ENCODE results near the gene HEBP1.
"Not testable (repeated sequence)": the region's sequence is repeated elsewhere in the genome, so short reads cannot be mapped to it uniquely, and the experiment has no call there.

Gene HEBP1

DNA sequence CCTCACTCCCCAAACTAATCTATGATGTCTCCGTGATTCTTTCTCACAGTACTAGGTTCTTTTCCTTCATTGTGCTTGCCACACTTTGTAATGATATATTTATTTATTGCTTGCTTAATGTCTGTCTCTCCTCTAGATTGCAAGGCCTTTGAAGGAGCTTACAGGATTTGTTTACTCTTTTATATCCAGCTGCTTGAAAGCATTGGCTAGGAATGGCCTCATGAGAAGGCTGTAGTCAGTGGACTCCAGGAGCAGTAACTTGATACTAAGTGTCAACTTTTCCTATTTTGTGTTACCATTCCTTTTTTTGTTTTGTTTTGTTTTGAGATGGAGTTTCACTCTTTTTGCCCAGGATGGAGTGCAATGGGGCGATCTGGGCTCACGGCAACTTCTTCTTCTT lies 36.8 kb upstream of the HEBP1 start:
- Histone ChIP-seq H3K27me3 (ENCODE audit: low read depth, low read length) (no peaks in the 10 kb centered on the region), H3K9me3 (ENCODE audit: control insufficient read depth in 1 of 2, low read length in 2 of 2) (no peaks in the 10 kb centered on the region), H3K4me1 (ENCODE audit: control insufficient read depth in 1 of 2, insufficient read depth in 2 of 2, low read length in 2 of 2) (no peaks in the 10 kb centered on the region), H3K36me3 (ENCODE audit: control insufficient read depth in 1 of 2, insufficient read depth in 2 of 2, low read length in 2 of 2) (no peaks in the 10 kb centered on the region), H3K27ac (ENCODE audit: low read length) (no peak overlapping the region), H3K4me3 (ENCODE audit: low read depth in 1 of 2, low read length in 2 of 2) (no peak overlapping the region)

DNA sequence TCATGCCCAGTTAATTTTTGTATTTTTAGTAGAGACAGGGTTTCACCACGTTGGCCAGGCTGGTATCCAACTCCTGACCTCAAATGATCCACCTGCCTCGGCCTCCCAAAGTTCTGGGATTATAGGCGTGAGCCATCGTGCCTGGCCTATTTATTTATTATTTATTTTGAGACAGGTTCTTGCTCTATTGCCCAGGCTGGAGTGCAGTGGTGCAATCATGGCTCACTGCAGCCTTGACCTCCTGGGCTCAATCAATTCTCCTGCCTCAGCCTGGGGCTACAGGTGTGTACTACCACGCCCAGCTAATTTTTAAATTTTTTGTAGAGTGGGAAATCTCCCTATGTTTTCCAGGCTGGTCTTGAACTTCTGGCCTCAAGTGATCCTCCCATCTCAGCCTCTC lies 35.3 kb upstream of the HEBP1 start:
- not testable (repeated sequence) for H3K4me1 ChIP-seq (ENCODE audit: control insufficient read depth in 1 of 2, insufficient read depth in 2 of 2, low read length in 2 of 2)

DNA sequence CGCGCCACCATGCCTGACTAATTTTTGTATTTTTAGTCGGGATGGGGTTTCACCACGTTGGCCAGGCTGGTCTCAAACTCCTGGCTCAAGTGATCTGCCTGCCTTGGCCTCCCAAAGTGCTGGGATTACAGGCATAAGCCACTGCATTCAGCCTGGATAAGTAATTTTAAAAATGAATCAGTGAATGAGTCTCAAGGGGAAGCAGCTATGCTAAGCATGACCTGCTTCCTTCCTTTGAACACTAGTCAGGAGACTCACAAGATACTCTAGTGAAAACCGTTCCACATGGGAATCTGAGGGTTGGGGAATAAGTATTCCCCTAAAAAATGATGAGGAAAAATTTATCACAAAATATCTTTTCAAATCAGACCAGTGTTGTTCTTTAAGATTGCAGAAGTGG lies 33.4 kb upstream of the HEBP1 start:
- Histone ChIP-seq H3K27ac (ENCODE audit: low read length) (no peak overlapping the region), H3K4me1 (ENCODE audit: control insufficient read depth in 1 of 2, insufficient read depth in 2 of 2, low read length in 2 of 2) (no peaks in the 10 kb centered on the region), H3K27me3 (ENCODE audit: low read depth, low read length) (no peaks in the 10 kb centered on the region), H3K4me3 (ENCODE audit: low read depth in 1 of 2, low read length in 2 of 2) (no peak overlapping the region), H3K9me3 (ENCODE audit: control insufficient read depth in 1 of 2, low read length in 2 of 2) (no peaks in the 10 kb centered on the region), H3K36me3 (ENCODE audit: control insufficient read depth in 1 of 2, insufficient read depth in 2 of 2, low read length in 2 of 2) (no peaks in the 10 kb centered on the region)

More for the DNA sequence above, 35.3 kb upstream of the HEBP1 start:
- H3K27ac ChIP-seq (ENCODE audit: low read length); H3K36me3 ChIP-seq (ENCODE audit: control insufficient read depth in 1 of 2, insufficient read depth in 2 of 2, low read length in 2 of 2); H3K9me3 ChIP-seq (ENCODE audit: control insufficient read depth in 1 of 2, low read length in 2 of 2); H3K27me3 ChIP-seq (ENCODE audit: low read depth, low read length); H3K4me3 ChIP-seq (ENCODE audit: low read depth in 1 of 2, low read length in 2 of 2): not testable (repeated sequence)

DNA sequence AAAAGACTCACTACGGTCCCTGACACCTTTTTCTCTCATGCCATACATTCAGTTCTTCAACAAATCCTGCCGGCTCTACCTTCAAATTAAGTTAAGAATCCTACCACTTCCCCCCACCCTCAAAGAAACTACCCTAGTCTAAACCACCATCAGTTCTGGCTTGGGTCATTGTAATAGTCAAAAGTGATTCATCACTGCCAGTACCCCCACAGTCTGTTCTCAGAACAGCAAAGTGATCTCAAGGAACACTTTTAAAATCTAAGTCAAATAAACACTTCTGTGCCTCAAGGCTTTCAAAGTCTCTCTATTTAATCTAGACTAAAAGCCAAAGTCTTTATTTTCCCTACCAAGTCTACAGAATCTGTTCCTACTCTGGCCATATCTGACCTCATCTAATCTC lies 32.1 kb upstream of the HEBP1 start:
- Histone ChIP-seq H3K27ac (ENCODE audit: low read length) (no peak overlapping the region), H3K9me3 (ENCODE audit: control insufficient read depth in 1 of 2, low read length in 2 of 2) (no peaks in the 10 kb centered on the region), H3K27me3 (ENCODE audit: low read depth, low read length) (no peaks in the 10 kb centered on the region), H3K4me1 (ENCODE audit: control insufficient read depth in 1 of 2, insufficient read depth in 2 of 2, low read length in 2 of 2) (no peaks in the 10 kb centered on the region), H3K36me3 (ENCODE audit: control insufficient read depth in 1 of 2, insufficient read depth in 2 of 2, low read length in 2 of 2) (no peaks in the 10 kb centered on the region), H3K4me3 (ENCODE audit: low read depth in 1 of 2, low read length in 2 of 2) (no peak overlapping the region)

DNA sequence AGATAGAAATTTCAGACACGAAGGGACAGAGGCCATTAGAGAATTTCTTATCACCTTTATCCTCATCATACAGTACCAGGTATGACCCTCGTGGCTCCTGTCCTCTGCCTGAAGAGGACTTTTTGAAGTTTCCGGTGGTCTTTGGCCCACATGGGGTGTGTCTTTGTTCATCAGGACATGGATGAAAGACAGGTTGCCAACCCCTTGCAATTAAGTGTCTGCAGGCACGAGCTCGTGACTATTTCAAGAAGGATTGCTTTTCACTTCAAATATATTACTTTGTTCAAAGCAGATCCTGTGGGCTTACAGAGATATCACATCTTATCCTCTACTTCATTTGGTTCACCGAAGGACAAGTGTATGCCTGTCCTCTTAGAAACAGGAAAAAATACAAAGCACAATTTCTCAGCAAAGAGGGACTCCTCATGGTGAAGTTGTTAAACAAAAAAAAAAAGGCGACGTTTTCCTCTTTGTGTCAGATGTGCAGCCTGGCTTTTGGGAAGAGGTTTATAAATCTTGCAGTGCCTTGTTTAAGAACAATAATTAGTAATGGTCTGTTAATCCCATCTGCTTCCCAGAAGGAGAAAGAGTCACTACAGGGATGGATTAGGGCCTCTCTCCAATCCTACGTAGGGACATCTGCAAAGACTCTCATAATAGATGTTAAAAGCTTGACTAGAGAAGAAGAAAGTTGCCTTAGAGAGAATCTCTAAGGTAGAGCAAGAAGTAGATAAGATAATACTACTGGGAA lies 30.7 kb upstream of the HEBP1 start:
- Histone ChIP-seq H3K9me3 (ENCODE audit: control insufficient read depth in 1 of 2, low read length in 2 of 2) (no peaks in the 10 kb centered on the region), H3K4me3 (ENCODE audit: low read depth in 1 of 2, low read length in 2 of 2) (no peak overlapping the region), H3K4me1 (ENCODE audit: control insufficient read depth in 1 of 2, insufficient read depth in 2 of 2, low read length in 2 of 2) (no peaks in the 10 kb centered on the region), H3K27me3 (ENCODE audit: low read depth, low read length) (no peaks in the 10 kb centered on the region), H3K36me3 (ENCODE audit: control insufficient read depth in 1 of 2, insufficient read depth in 2 of 2, low read length in 2 of 2) (no peaks in the 10 kb centered on the region), H3K27ac (ENCODE audit: low read length) (no peak overlapping the region)

DNA sequence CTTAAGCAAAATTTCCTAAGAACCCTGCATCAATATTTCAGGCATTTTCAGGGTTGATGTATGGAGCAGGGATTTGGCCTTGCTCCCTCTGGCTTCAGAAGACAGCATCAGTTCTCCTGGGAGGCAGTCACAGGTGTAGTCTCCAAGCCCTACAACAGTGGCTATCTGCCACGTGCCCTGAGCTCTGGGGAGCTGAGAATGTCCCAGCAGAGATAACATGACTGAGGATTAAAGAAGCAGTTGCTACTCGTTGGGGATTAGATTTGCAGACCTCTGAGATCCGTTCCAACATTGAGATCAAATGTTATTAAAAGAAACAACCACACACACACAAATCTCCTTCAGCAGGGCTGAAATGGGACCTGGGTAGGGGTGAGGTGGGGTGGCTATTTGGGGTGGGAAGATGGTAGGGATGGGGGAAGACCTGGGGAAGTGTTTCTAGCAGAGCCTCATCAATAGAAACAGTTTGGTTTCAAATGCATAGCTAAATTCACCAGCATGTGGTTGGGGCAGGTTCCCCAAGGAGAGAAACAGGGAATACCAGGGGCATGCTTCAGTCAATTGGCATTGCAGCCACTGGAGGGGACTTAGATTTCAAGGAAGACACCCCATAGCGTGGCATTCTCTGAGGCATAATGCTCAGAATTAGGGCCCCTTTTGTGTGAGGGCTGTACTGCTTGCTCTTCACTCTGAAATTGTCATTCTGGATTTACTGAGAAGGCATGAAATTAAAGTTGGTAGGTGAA lies 28.9 kb upstream of the HEBP1 start:
- H3K4me3 ChIP-seq (ENCODE audit: low read depth in 1 of 2, low read length in 2 of 2) = no peak overlapping the region
- no peaks in the 10 kb centered on the region for H3K36me3 ChIP-seq (ENCODE audit: control insufficient read depth in 1 of 2, insufficient read depth in 2 of 2, low read length in 2 of 2)
- no peak overlapping the region for H3K27ac ChIP-seq (ENCODE audit: low read length)
- H3K9me3 ChIP-seq (ENCODE audit: control insufficient read depth in 1 of 2, low read length in 2 of 2) = no peaks in the 10 kb centered on the region
- no peaks in the 10 kb centered on the region for H3K27me3 ChIP-seq (ENCODE audit: low read depth, low read length)
- H3K4me1 ChIP-seq (ENCODE audit: control insufficient read depth in 1 of 2, insufficient read depth in 2 of 2, low read length in 2 of 2) = no peaks in the 10 kb centered on the region

DNA sequence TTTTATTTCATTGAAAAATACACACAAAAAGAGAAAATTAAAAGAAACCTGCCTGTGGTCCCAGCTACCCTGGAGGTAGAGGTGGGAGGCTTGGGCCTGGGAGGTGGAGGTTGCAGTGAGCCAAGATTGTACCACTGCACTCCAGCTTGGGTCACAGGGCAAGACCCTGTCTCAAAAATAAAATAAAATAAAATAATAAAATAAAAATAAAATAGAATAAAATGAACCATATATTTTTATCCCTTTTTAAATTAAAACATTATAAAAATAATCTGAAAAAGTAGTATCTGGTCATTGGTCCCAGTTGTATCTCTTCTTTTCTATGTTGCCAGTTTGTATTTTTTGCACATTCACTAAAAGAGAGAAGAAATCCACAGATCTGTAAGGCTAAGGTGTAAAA lies 27.4 kb upstream of the HEBP1 start:
- H3K36me3 ChIP-seq (ENCODE audit: control insufficient read depth in 1 of 2, insufficient read depth in 2 of 2, low read length in 2 of 2) = no peaks in the 10 kb centered on the region
- H3K4me1 ChIP-seq (ENCODE audit: control insufficient read depth in 1 of 2, insufficient read depth in 2 of 2, low read length in 2 of 2) = no peaks in the 10 kb centered on the region
- H3K27me3 ChIP-seq (ENCODE audit: low read depth, low read length) = no peaks in the 10 kb centered on the region
- no peak overlapping the region for H3K4me3 ChIP-seq (ENCODE audit: low read depth in 1 of 2, low read length in 2 of 2)
- no peak overlapping the region for H3K27ac ChIP-seq (ENCODE audit: low read length)
- no peaks in the 10 kb centered on the region for H3K9me3 ChIP-seq (ENCODE audit: control insufficient read depth in 1 of 2, low read length in 2 of 2)

DNA sequence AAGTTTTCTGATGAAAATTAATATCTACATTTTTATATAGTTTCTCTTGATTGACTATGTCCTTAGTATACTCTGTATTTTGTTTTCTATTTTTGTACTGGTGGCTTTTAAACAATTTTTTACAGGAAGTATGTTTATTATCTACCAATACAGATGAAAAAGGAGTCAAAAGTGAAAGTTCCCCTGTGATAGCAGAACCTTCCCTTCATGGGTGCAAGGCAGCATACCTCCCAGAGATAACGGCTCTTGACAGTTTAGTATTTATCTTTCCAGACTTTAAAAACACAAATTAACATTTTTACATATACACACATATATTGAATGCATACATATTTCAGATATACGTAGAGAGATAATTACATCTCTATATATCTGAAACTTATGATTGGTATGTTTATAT lies 27.0 kb upstream of the HEBP1 start:
- Histone ChIP-seq H3K4me3 (ENCODE audit: low read depth in 1 of 2, low read length in 2 of 2) (no peak overlapping the region), H3K36me3 (ENCODE audit: control insufficient read depth in 1 of 2, insufficient read depth in 2 of 2, low read length in 2 of 2) (no peaks in the 10 kb centered on the region), H3K27ac (ENCODE audit: low read length) (no peak overlapping the region), H3K4me1 (ENCODE audit: control insufficient read depth in 1 of 2, insufficient read depth in 2 of 2, low read length in 2 of 2) (no peaks in the 10 kb centered on the region), H3K27me3 (ENCODE audit: low read depth, low read length) (no peaks in the 10 kb centered on the region), H3K9me3 (ENCODE audit: control insufficient read depth in 1 of 2, low read length in 2 of 2) (no peaks in the 10 kb centered on the region)

DNA sequence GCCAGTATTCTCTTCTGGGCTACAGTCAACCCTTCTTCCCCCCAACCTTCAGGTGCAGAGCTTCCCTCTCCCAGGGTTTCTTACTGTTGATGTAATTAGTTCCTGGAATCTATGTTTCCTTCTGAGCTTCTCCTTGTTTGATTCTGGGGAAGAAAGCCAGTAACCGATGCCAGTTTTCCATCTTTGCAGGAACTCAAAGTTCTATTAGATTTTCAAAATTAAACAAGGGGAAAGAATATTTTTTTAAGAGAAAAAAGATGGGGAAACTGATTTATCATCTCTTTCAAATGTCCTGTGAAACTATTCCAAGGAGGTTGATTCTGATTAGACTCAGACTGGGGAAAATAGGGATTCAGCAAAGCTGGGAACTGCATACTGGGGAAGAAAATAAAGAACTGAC lies 26.2 kb upstream of the HEBP1 start:
- Histone ChIP-seq H3K4me3 (ENCODE audit: low read depth in 1 of 2, low read length in 2 of 2) (no peak overlapping the region), H3K4me1 (ENCODE audit: control insufficient read depth in 1 of 2, insufficient read depth in 2 of 2, low read length in 2 of 2) (no peaks in the 10 kb centered on the region), H3K27me3 (ENCODE audit: low read depth, low read length) (no peaks in the 10 kb centered on the region), H3K27ac (ENCODE audit: low read length) (no peak overlapping the region), H3K9me3 (ENCODE audit: control insufficient read depth in 1 of 2, low read length in 2 of 2) (no peaks in the 10 kb centered on the region), H3K36me3 (ENCODE audit: control insufficient read depth in 1 of 2, insufficient read depth in 2 of 2, low read length in 2 of 2) (no peaks in the 10 kb centered on the region)

DNA sequence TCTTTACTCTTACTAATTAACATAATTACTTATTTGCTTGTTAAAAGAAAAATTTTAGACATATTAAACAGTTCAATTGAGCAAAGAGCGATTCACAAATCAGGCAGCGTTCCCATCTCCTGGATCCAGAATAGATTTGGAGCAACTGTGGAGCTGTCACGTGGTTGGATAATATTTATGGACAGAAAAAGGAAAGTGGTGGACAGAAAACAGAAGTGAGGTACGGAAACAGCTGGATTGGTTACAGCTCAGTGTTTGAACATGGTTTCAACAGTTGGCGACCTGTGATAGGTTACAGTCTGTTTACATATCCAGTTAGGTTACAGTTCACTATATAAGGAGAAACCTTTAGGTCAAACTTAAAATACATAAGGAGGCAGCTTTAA lies 24.5 kb upstream of the HEBP1 start:
- Histone ChIP-seq H3K36me3 (ENCODE audit: control insufficient read depth in 1 of 2, insufficient read depth in 2 of 2, low read length in 2 of 2) (no peaks in the 10 kb centered on the region), H3K27me3 (ENCODE audit: low read depth, low read length) (no peaks in the 10 kb centered on the region), H3K4me1 (ENCODE audit: control insufficient read depth in 1 of 2, insufficient read depth in 2 of 2, low read length in 2 of 2) (no peaks in the 10 kb centered on the region), H3K9me3 (ENCODE audit: control insufficient read depth in 1 of 2, low read length in 2 of 2) (no peaks in the 10 kb centered on the region), H3K27ac (ENCODE audit: low read length) (no peak overlapping the region), H3K4me3 (ENCODE audit: low read depth in 1 of 2, low read length in 2 of 2) (no peak overlapping the region)

DNA sequence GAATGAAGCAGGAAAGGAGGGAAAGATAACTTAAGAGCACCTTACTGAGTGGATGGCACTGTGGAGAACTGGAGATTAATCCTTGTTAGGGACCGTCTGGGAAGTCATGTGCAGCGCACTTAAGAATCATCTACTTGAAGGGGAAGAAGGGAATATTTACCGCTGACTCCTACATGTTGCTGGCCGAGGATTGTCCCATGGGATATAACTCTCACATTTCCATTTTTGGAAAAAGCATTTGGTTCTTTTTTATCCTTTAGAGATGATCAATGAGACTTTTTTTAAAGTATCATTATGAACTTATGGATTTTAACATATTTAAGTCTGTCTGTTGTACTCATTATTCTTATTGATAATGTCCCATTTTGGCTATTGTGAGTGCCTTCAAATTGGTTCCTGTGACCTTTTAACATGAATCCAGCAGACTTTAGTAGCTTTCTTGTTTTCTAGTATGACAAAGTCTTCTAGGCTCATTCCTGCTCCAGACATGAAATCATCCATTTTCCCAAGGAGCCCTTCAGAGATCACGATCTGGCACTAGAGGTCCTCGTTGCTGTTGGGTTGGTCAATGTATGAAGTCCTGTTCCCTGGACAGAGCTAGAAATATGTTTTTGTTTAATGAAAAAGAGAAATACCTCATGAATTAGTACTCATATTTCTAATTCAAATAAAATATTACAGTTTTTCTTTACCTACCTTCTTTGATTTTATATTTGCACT lies 23.9 kb upstream of the HEBP1 start:
- Histone ChIP-seq H3K27me3 (ENCODE audit: low read depth, low read length) (no peaks in the 10 kb centered on the region), H3K4me1 (ENCODE audit: control insufficient read depth in 1 of 2, insufficient read depth in 2 of 2, low read length in 2 of 2) (no peaks in the 10 kb centered on the region), H3K36me3 (ENCODE audit: control insufficient read depth in 1 of 2, insufficient read depth in 2 of 2, low read length in 2 of 2) (no peaks in the 10 kb centered on the region), H3K27ac (ENCODE audit: low read length) (no peak overlapping the region), H3K9me3 (ENCODE audit: control insufficient read depth in 1 of 2, low read length in 2 of 2) (no peaks in the 10 kb centered on the region), H3K4me3 (ENCODE audit: low read depth in 1 of 2, low read length in 2 of 2) (no peak overlapping the region)

Data from muscle layer of duodenum (tissue), 2 donors.